HG02884 (cell line): ENCODE data around the gene SLC17A5.
"Not testable (repeated sequence)": the region's sequence is repeated elsewhere in the genome, so short reads cannot be mapped to it uniquely, and the experiment has no call there.

Experiments
- ATAC-seq: cut with Tn5 transposase; IDR thresholded peaks from one replicate; pipeline ENCODE4 v1.9.1; 2021; ENCODE audit warnings: mild to moderate bottlenecking, moderate library complexity; ENCODE audit not compliant: unreplicated experiment

SLC17A5 gene

DNA sequence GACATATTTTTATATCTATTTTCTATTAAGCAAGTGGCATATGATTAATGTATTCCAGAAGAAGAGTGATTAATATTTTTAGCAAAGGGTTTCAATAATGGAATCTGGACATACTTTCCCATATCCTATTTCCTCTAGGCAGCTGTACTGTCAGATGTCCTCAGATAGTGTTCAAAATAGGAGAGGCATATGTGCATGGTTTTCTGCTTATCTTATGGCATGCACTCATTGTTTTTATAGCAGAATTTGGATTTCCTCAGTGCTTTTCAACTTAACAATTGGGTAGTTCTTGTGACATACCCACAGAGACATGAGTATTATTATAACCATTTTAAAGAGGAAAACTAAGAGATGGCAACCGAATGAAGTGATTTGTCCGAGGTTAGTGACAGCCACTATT, 12.6 kb upstream of the SLC17A5 start:
- no peak for ATAC-seq

DNA sequence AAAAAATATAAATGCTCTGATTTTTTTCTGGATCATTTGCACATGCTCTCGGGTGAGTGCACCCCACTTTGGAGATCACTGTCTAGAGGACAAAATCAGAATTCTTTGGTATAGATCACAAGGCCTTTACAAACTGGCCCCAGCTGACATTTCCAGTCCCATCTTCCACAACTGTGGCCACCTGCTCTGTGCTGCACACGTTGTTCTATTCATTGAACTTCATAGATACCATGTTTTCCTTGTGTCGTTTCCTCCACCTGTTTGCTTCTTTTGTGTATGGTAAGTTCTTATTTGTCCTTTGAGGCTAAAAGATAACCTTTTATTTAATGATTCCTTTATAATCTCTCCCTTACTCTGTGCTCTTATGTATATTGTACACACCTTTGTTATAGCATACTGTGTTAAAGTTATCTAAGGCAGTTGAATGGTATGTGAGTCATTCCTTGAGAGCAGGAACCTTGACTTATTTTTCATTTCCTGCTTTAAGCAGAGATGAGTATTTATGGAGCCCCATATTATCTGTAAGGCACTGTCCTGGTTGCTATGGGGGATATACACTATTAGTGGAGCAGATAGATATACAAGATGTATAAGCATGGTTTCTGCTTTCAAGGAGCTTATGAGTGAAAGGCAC, 12.0 kb upstream of the SLC17A5 start:
- peak; percentile 90 for ATAC-seq

- ATAC-seq = no peak
Observed at GRCh38 chr6:73664701-73665100, 10.9 kb upstream of the SLC17A5 start.

- ATAC-seq = no peak
Observed at GRCh38 chr6:73657201-73657600, 3.4 kb upstream of the SLC17A5 start.

GRCh38 chr6:73656531-73657145, 2.8 kb upstream of the SLC17A5 start:
- ATAC-seq = no peak

DNA sequence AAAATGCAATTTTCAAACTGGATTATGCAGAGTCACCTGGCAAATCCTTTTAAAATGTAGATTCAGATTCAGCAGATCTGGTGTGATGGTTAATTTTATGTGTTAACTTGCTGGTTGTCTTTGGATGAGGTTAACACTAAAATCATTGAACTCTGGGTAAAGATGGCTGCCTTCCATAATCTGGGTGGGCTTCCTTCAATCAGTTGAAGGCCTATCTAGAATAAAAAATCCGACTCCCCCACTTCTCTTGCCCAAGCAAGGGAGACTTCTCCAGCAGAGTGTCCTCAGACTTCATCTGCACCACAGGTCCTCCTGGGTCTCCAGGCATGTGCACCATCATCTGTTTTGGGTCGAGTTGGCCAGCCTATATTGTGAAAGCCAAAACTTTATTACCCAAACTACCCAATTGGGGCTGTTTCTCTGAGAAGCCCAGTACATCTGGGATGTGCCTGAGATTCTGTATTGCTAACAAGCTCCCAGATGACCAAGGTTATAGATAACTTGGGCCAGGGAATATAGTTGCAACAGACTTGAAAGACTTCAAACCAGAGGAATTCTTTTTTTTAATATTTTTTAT, 1.6 kb upstream of the SLC17A5 start:
- ATAC-seq = no peak

DNA sequence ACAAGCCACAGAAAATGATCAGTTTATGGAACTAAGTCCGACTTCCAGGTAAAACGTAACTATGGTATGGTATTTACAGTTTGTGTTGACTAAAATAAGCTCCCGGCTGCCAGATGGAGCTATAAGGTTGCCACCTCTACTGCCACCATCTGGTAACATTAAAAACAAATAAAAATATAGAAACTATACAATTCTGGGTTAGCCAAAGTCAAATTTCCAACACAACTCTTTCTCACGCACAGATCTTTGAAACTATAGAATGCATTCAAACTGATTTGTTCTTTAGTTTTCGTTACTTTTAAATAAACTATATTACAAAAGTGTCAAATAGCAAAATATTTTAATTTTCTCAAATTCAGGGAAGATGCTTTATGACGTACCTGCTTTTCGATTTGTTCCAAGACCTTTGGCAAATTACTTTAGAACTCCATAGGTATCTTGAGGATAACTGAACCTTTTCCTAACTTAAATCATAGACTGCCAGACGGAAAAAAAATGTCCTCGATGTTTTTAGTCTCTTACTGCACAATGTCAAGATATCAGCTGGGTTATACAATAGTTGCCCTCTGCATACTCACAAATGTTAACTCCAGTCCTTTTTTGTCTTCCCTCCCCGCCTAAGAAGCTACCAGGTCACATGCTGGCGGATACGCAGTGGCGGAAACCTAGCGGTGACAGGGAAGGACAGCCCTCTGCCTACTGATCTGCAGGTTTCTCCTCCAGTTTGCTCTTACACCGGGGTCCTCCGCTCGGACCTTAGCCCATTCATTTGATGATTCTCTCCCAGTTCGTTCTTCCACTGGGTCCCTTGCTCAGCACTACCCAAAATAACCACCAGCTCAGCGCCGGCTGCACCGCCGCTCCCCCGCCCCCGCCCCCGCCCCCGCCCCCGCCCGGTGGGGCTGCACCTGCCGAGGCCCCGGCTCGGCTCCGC, 888 bp downstream of the SLC17A5 start:
- peak; percentile 33 for ATAC-seq

- ATAC-seq = no peak
Observed at GRCh38 chr6:73649783-73650182, 4.0 kb downstream of the SLC17A5 start.

GRCh38 chr6:73648166-73648565, 5.6 kb downstream of the SLC17A5 start:
- no peak for ATAC-seq

DNA sequence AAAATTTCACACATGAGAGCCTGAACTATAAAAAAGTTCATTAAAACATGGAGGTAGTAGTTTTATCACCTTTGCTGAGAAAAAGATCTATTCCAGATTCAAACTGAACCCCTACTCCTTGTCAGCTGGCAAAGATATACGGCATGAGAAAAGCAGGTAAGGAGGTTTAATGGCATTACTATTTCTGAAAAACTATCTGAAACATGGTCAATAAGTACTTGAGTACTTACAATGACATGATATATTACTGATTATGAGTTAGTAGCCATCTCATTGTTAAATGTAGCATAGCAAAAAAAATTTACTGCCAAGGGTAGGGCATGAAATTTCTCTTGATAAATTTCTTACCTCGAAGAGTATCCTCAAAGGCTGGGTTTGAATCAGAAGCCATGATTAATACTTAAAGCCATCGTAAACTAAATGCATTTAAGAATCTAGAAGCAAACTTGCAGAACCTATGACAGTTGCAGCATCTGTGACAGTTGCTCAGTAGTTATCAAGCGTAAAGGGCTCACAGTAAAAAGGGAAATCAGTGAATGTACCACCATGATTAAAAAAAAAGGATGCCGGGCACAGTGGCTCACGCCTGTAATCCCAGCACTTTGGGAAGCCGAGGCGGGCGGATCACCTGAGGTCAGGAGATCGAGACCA, 8.7 kb downstream of the SLC17A5 start:
- peak; percentile 28 for ATAC-seq

DNA sequence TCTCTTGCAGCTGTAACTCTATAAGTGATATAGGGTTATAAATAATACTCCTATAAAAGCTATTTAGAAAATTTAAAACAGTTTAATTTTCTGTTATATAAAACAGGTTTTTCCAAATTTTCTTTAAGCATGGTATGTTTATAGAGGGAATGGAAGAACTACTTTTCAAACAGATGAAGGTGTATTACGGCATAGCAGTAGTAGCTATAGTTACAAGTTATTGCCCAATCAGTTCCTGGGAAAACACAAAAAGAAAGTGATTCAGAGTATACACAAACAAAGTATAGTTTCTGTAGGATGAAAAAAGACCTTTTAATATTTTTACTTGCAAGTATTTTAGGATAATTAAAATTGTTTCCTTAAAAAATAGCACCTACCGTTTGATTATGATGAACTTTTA, 9.8 kb downstream of the SLC17A5 start:
- no peak for ATAC-seq

DNA sequence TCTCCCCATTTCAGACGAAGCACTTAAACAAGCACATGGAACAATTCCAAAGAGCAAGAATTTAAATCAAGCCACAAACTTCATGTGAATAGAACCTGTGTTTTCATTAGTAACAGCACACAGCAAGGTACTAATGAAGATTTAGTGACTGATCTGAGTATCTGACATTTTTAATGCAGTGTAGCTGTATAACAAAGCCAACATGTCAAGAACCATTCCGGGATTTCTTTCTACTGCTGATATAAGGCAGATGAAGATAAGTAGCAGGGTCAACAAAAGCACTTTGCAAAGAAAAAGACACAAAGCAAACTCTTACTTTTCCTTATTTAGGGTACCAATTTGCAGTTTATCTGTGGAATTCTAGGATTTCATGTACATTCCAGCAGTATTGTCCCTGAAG, 11.3 kb downstream of the SLC17A5 start:
- no peak for ATAC-seq

- ATAC-seq = no peak
Observed at GRCh38 chr6:73640179-73640750, 13.5 kb downstream of the SLC17A5 start.

DNA sequence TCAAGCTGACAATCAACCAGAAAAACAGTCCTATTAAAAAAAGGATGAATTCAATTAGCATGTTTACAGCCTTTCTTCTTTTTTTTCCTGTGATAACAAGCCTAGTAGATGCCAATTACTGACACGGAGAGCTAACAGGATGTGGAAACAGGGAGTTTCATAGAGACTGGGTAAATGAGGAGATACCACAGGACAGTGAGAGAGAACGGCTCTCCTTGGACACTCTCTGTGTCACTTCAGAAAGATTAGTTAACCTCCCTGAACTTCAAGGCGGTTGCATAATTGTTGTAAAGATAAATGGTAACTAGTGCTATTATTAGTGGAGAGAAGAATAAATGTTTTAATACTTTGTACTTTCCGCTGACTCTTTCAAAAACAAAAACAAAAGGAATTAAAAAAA, 14.8 kb downstream of the SLC17A5 start:
- ATAC-seq = no peak

DNA sequence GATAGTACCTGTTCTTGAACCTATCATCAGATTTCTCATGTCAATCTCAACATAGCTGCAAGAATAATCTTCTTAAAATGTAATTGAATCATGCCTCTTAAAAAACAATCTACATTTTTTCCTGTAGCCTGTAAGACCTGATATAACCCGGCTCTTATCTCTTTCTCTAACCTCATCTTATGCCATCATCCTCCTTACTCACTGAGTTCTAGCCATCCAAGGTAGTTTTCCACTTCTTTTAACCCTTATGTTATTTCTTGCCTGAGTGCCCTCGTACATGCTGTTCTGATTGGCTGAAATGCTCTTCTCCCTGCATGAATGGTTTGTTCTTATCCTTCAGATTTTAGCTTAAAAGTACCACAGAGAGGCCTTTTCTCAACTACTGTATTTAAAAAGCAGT, 16.4 kb downstream of the SLC17A5 start:
- no peak for ATAC-seq

DNA sequence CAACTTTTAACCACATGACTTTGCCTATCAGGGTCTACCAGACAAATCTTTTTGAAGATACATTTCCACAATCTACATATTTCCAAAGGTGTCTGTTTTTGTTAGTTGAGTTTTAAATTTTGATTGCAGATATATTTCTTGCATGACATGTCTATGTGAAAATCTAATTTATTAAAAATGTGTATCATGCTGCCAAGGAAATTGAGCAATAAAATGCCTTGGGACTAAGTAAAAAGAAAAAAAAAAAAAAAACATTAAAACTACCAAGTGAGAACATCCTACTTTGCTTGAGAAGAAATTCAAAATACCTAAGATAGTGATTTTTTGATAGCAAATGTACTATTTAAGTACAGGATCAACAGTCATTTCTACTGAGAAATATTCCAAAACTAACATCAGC, 17.7 kb downstream of the SLC17A5 start:
- ATAC-seq = no peak

GRCh38 chr6:73632346-73632745, 21.4 kb downstream of the SLC17A5 start:
- ATAC-seq = no peak

DNA sequence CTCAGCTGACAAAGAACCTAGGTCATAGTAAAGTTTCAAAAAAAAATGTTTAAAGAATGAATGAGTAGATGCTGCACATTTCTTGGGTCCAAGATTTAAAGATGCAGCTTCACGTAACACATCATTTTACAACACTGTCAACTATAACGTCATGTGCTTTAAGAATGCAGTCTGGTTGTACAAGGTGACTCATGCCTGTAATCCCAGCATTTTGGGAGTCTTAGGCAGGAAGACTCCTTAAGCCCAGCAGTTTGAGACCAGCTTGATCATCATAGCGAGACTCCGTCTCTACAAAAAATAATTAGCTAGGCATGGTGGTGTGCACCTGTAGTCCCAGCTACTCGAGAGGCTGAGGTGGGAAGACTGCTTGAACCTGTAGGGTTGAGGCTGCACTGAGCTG, 21.9 kb downstream of the SLC17A5 start:
- ATAC-seq = no peak

DNA sequence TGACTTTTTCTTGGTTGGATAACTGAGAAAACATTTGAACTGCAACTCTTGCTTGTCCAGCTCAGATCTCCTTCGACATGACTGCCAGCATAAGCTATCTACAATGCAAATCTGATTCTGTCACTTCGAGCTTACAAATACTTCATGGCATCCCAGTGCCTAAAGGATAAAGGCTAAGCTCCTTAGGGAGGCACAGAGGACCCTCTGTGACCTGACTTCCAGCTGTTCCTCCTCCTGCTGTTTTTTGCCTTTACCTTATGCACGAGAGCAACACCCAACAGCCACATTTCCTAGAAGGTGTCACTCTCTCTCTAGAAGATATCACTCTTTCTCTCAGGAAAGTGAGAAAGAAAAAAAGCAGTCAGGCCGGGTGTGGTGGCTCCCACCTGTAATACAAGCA, 23.4 kb downstream of the SLC17A5 start:
- ATAC-seq = no peak

- no peak for ATAC-seq
Observed at GRCh38 chr6:73624896-73625295, 28.9 kb downstream of the SLC17A5 start.

GRCh38 chr6:73623480-73623879, 30.3 kb downstream of the SLC17A5 start:
- ATAC-seq = not testable (repeated sequence)
